ENCODE measurements around the gene SPTBN4. TPM values are rescaled to one million over a fixed set of nuclear protein-coding genes. Genes with fewer than 3 reads are reported as not detected.
"Not testable (repeated sequence)": the region's sequence is repeated elsewhere in the genome, so short reads cannot be mapped to it uniquely, and the experiment has no call there.

SPTBN4 gene
- total RNA-seq, 1 donor from 2014 or later: 161 TPM

DNA sequence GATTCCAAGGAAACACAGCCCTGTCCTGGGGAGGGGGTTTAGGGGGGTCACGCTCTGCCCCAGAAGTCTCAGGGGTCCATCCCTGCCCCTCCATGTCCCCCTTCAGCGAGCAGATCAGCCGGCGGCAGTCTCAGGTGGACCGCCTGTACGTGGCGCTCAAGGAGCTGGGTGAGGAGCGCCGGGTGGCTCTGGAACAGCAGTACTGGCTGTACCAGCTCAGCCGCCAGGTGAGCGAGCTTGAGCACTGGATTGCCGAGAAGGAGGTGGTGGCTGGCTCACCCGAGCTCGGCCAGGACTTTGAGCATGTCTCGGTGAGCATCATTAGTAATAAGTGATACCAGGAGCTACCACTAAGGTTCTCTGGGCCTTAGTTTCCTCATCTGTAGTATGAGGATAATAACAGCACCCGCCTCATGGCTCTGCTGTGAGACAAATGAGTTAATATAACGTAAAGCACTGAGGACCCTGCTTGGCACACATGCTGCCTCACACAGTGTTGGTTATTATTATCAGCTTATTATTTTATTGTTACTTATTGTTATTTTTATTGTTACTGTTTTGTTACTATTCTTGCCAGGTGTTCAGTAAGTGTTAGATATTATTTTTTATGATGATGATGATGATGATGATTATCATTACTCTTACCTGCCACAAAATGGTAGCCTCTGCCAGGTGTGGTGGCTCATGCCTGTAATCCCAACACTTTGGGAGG lies 89.3 kb downstream of the SPTBN4 start:
- DNase-seq: no peak
- TF ChIP-seq, protein P1, sequence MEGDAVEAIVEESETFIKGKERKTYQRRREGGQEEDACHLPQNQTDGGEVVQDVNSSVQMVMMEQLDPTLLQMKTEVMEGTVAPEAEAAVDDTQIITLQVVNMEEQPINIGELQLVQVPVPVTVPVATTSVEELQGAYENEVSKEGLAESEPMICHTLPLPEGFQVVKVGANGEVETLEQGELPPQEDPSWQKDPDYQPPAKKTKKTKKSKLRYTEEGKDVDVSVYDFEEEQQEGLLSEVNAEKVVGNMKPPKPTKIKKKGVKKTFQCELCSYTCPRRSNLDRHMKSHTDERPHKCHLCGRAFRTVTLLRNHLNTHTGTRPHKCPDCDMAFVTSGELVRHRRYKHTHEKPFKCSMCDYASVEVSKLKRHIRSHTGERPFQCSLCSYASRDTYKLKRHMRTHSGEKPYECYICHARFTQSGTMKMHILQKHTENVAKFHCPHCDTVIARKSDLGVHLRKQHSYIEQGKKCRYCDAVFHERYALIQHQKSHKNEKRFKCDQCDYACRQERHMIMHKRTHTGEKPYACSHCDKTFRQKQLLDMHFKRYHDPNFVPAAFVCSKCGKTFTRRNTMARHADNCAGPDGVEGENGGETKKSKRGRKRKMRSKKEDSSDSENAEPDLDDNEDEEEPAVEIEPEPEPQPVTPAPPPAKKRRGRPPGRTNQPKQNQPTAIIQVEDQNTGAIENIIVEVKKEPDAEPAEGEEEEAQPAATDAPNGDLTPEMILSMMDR (IDR thresholded peaks at IDR 0.05; ENCODE audit: partially characterized antibody, unreplicated experiment): no peak

DNA sequence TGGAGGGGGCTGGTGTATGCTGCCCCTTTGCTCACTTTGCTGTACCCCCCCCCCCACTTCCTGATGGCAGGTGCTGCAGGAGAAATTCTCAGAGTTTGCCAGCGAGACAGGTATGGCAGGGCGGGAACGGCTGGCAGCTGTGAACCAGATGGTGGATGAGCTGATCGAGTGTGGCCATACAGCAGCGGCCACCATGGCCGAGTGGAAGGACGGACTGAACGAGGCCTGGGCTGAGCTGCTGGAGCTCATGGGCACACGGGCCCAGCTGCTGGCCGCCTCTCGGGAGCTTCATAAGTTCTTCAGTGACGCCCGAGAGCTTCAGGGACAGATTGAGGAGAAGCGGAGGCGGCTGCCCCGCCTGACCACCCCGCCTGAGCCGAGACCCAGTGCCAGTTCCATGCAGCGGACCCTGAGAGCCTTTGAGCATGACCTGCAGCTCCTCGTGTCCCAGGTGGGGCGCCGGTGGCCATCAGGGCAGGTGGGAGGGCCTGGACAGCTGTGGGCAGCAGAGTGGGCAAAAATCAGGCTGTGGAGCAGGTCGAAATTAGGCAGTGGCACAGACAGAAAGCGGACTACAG lies 90.2 kb downstream of the SPTBN4 start:
- peak overlapping the region; percentile 75 for H3K27ac Mint-ChIP-seq (ENCODE audit: unreplicated experiment)
- DNase-seq: no peak
- H3K27me3 Mint-ChIP-seq (ENCODE audit: unreplicated experiment): peaks cover 16% of the 10 kb centered on the region

More for the DNA sequence above, 89.3 kb downstream of the SPTBN4 start:
- no peak overlapping the region for H3K4me3 Mint-ChIP-seq (ENCODE audit: unreplicated experiment)
- H3K36me3 Mint-ChIP-seq (ENCODE audit: unreplicated experiment): peaks cover 20% of the 10 kb centered on the region
- peak overlapping the region; percentile 4 for H3K27ac Mint-ChIP-seq (ENCODE audit: unreplicated experiment)
- peaks cover 16% of the 10 kb centered on the region for H3K4me1 Mint-ChIP-seq (ENCODE audit: low read depth, unreplicated experiment)
- peaks cover 17% of the 10 kb centered on the region for H3K27me3 Mint-ChIP-seq (ENCODE audit: unreplicated experiment)
- peaks cover 14% of the 10 kb centered on the region for H3K9me3 Mint-ChIP-seq (ENCODE audit: unreplicated experiment)

DNA sequence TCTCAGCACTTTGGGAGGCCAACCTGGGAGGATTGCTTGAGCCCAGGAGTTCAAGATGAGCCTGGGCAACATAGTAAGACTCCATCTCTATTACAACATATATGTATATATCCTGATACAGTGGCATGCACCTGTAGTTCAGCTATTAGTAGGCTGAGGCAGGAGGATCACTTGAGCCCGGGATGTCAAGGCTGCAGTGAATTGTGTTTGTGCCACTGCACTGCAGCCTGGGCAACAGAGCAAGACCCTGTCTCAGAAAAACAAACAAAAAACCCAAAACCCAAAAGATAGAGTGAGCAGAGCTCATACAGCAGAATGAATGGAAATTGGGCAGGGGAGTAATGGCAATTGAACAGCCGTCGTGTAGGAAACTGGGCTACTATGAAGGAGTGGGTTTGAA lies 92.6 kb downstream of the SPTBN4 start:
- no peak for DNase-seq
- H3K9me3 Mint-ChIP-seq (ENCODE audit: unreplicated experiment): peaks cover 12% of the 10 kb centered on the region
- H3K27me3 Mint-ChIP-seq (ENCODE audit: unreplicated experiment): peaks cover 14% of the 10 kb centered on the region
- H3K4me1 Mint-ChIP-seq (ENCODE audit: low read depth, unreplicated experiment): peaks cover 12% of the 10 kb centered on the region
- H3K27ac Mint-ChIP-seq (ENCODE audit: unreplicated experiment): no peak overlapping the region
- H3K4me3 Mint-ChIP-seq (ENCODE audit: unreplicated experiment): no peak overlapping the region
- H3K36me3 Mint-ChIP-seq (ENCODE audit: unreplicated experiment): peaks cover 17% of the 10 kb centered on the region
- TF ChIP-seq, protein P1 (IDR thresholded peaks at IDR 0.05; ENCODE audit: partially characterized antibody, unreplicated experiment): no peak

More for the DNA sequence above, 90.2 kb downstream of the SPTBN4 start:
- peaks cover 20% of the 10 kb centered on the region for H3K36me3 Mint-ChIP-seq (ENCODE audit: unreplicated experiment)
- peaks cover 16% of the 10 kb centered on the region for H3K4me1 Mint-ChIP-seq (ENCODE audit: low read depth, unreplicated experiment)
- peaks cover 16% of the 10 kb centered on the region for H3K9me3 Mint-ChIP-seq (ENCODE audit: unreplicated experiment)
- peak overlapping the region; percentile 11 for H3K4me3 Mint-ChIP-seq (ENCODE audit: unreplicated experiment)
- TF ChIP-seq, protein P1 (IDR thresholded peaks at IDR 0.05; ENCODE audit: partially characterized antibody, unreplicated experiment): no peak

DNA sequence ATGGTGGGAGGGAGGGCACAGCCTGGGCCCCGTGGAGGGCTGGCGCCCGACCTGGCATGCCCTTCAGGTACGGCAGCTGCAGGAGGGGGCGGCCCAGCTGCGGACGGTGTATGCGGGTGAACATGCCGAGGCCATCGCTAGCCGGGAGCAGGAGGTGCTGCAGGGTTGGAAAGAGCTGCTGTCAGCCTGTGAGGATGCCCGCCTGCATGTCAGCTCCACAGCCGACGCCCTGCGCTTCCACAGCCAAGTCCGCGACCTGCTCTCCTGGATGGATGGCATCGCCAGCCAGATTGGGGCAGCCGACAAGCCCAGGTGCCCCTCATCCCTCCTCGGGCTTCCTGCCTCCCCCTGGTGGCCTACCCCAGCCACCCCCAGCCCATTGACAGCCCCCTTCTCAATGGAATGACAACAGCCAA lies 93.3 kb downstream of the SPTBN4 start:
- TF ChIP-seq, protein P1 (IDR thresholded peaks at IDR 0.05; ENCODE audit: partially characterized antibody, unreplicated experiment): no peak
- H3K36me3 Mint-ChIP-seq (ENCODE audit: unreplicated experiment): peaks cover 17% of the 10 kb centered on the region
- H3K27me3 Mint-ChIP-seq (ENCODE audit: unreplicated experiment): peaks cover 12% of the 10 kb centered on the region
- no peak for DNase-seq
- no peak overlapping the region for H3K27ac Mint-ChIP-seq (ENCODE audit: unreplicated experiment)
- H3K4me1 Mint-ChIP-seq (ENCODE audit: low read depth, unreplicated experiment): peaks cover 12% of the 10 kb centered on the region
- no peak overlapping the region for H3K4me3 Mint-ChIP-seq (ENCODE audit: unreplicated experiment)
- H3K9me3 Mint-ChIP-seq (ENCODE audit: unreplicated experiment): peaks cover 12% of the 10 kb centered on the region

DNA sequence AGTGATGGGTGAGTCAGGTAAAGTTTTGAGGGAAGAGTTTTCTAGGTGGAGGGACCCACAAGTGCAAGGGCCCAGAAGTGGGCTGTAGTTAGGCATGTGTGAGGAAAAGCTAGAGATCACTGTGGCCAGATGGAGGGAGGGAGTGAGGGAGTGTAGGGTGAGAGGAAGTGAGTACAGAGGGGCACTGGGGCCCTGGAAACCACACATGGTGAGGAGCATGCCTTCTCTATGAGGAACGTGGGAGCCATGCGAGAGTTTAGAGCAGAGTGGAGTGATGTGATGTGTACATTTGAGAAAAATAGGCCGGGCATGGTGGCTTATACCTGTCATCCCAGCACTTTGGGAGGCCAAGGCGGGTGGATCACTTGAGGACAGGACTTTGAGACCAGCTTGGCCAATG lies 95.1 kb downstream of the SPTBN4 start:
- peak overlapping the region; percentile 23 for H3K4me3 Mint-ChIP-seq (ENCODE audit: unreplicated experiment)
- no peak overlapping the region for H3K27ac Mint-ChIP-seq (ENCODE audit: unreplicated experiment)
- peaks cover 11% of the 10 kb centered on the region for H3K4me1 Mint-ChIP-seq (ENCODE audit: low read depth, unreplicated experiment)
- DNase-seq: no peak
- TF ChIP-seq, protein P1 (IDR thresholded peaks at IDR 0.05; ENCODE audit: partially characterized antibody, unreplicated experiment): no peak
- H3K27me3 Mint-ChIP-seq (ENCODE audit: unreplicated experiment): peaks cover 12% of the 10 kb centered on the region
- peaks cover 8% of the 10 kb centered on the region for H3K9me3 Mint-ChIP-seq (ENCODE audit: unreplicated experiment)
- peaks cover 15% of the 10 kb centered on the region for H3K36me3 Mint-ChIP-seq (ENCODE audit: unreplicated experiment)

DNA sequence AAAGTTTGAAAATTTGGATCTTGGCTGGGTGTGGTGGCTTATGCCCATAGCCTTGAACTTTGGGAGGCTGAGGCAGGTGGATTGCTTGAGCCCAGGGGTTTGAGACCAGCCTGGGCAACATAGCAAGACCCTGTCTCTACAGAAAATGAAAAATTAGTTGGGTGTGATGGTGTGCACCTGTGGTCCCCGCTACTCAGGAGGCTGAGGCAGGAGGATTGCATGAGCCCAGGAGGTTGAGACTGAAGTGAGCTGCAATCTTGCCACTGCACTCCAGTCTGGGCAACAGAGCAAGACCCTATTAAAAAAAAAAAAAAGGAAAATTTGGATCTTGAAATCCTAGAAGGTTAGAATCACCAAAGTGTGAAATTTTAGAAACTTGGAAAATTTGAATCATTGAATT lies 97.7 kb downstream of the SPTBN4 start:
- not testable (repeated sequence) for H3K36me3 Mint-ChIP-seq (ENCODE audit: unreplicated experiment); H3K27ac Mint-ChIP-seq (ENCODE audit: unreplicated experiment); H3K4me3 Mint-ChIP-seq (ENCODE audit: unreplicated experiment); DNase-seq
- H3K9me3 Mint-ChIP-seq (ENCODE audit: unreplicated experiment): peaks cover 13% of the 10 kb centered on the region
- peaks cover 21% of the 10 kb centered on the region for H3K27me3 Mint-ChIP-seq (ENCODE audit: unreplicated experiment)
- peaks cover 11% of the 10 kb centered on the region for H3K4me1 Mint-ChIP-seq (ENCODE audit: low read depth, unreplicated experiment)
